Measurements from ENCODE around the gene CRYAB.

DNA sequence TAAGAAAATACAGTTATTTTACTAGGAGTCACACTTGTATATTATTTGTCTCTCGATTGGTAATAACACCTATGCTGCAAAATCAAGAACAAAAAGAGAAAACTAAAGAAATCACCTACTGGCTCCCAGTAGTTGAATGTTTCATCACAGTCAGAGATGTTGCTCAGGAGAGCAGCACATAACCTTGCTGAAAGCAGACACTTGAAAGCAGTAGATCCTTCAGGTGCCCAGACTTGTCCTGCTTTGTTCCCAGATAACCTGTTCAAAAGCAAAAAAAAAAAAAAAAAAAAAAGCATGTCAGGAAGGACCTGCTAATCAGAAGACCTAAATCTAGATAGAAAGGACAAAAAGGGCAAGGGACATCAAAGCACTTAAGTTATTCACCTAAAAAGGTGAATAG lies 41.5 kb downstream of the CRYAB start:
- TF ChIP-seq POLR2AphosphoS5 (IDR thresholded peaks at IDR 0.05; ENCODE audit: low read depth, low read length) (no peak), SPI1 (IDR thresholded peaks at IDR 0.05; ENCODE audit: low read depth, low read length) (no peak)
